ENCODE data around the gene STUM. TPM values are rescaled to one million over a fixed set of nuclear protein-coding genes. Genes with fewer than 3 reads are reported as not detected.

Gene STUM
- total and polyA plus RNA-seq, 2 of the 8 experiments (the other 6 are each of a cell fraction or from before 2014, with no cell fraction given), result 0.76 to 1.2 TPM

GRCh38 chr1:226574591-226575435 is 26.2 kb downstream of the STUM start:
- Histone ChIP-seq H2AFZ (ENCODE audit: low read length) (no peak overlapping the region), H3K9me3 (ENCODE audit: insufficient read depth in 2 of 2, low read depth in 1 of 2, low read length in 1 of 2) (no peaks in the 10 kb centered on the region), H3K4me1 (replicated peaks in 1 of 4; ENCODE audit: control insufficient read depth in 3 of 4, insufficient read depth in 4 of 4, low read length in 3 of 4) (peaks cover 0 to 4% (median 1%) of the 10 kb centered on the region in 4 experiments; a peak in 1 of 7 replicates), H2BK12ac (ENCODE audit: low read depth, low read length) (no peak overlapping the region), H2BK20ac (ENCODE audit: low read length) (no peak overlapping the region), H3K23ac (ENCODE audit: insufficient read length) (no peak overlapping the region), H3K27me3 (replicated peaks in 1 of 4; ENCODE audit: control insufficient read depth in 3 of 4, extremely low read depth in 1 of 4, insufficient read depth in 3 of 4, low read length in 3 of 4) (no peaks in the 10 kb centered on the region), H4K8ac (ENCODE audit: extremely low read depth, insufficient read depth, low read length) (peak overlapping the region; percentile 36; the same call in 1 of the 2 replicates), H3K4me2 (ENCODE audit: insufficient read depth in 1 of 2, low read depth in 2 of 2, low read length in 2 of 2) (no peak overlapping the region), H3K27ac (ENCODE audit: low read depth, low read length) (no peak overlapping the region), H4K91ac (replicated peaks; ENCODE audit: insufficient read length, low read length) (no peak overlapping the region), H2BK5ac (ENCODE audit: low read depth, low read length) (no peak overlapping the region), H3K23me2 (ENCODE audit: low read depth, low read length) (no peaks in the 10 kb centered on the region), H3K36me3 (ENCODE audit: control insufficient read depth in 2 of 4, insufficient read depth in 4 of 4, low read length in 3 of 4) (no peaks in the 10 kb centered on the region), H3K4me3 (ENCODE audit: extremely low read depth in 1 of 4, insufficient read depth in 2 of 4, low read depth in 3 of 4, low read length in 4 of 4) (no peak overlapping the region), H3K18ac (ENCODE audit: extremely low read depth, low read length) (no peak overlapping the region), H3K4ac (replicated peaks; ENCODE audit: insufficient read length, low read depth, low read length) (no peak overlapping the region), H3K9ac (replicated peaks in 1 of 4; ENCODE audit: extremely low read depth in 1 of 4, low read depth in 3 of 4, low read length in 3 of 4) (no peak overlapping the region), H4K5ac (ENCODE audit: insufficient read length, low read depth, low read length) (no peak overlapping the region), H2AK5ac (ENCODE audit: low read depth, low read length) (no peak overlapping the region), H4K20me1 (replicated peaks in 1 of 2; ENCODE audit: control insufficient read depth in 1 of 2, insufficient read depth in 2 of 2, low read length in 2 of 2) (no peaks in the 10 kb centered on the region), H3K14ac (ENCODE audit: insufficient read length) (no peak overlapping the region), H3K56ac (replicated peaks; ENCODE audit: insufficient read length, low read depth, low read length) (no peak overlapping the region), H3K79me2 (ENCODE audit: control insufficient read depth in 1 of 2, insufficient read depth in 2 of 2, low read length in 2 of 2) (no peaks in the 10 kb centered on the region), H3K79me1 (ENCODE audit: low read depth, low read length) (no peaks in the 10 kb centered on the region), H2BK15ac (ENCODE audit: low read length) (0 out of 2 replicates have a peak overlapping the region, but pooled peaks have one; percentile 8), H2BK120ac (replicated peaks; ENCODE audit: low read depth, low read length) (no peak overlapping the region)
- 82% methylated on average over 21 of the region's 21 CpGs; no CpG with 5 or more reads in 1 of the 2 experiments for WGBS, 2 experiments (ENCODE audit: extremely low coverage in 1 of 2, insufficient coverage in 1 of 2, insufficient read length in 1 of 2, insufficient replicate concordance in 2 of 2, low coverage in 1 of 2, low lambda C conversion rate in 2 of 2, missing lambda C conversion rate in 1 of 2)
- DNase-seq (ENCODE audit: low read depth in 1 of 2, low spot score in 2 of 2) (no peak), FAIRE-seq (no peak)
- CTCF ChIA-PET (ENCODE audit: partially characterized antibody), result interaction anchor here (1.0 to 2.1 kb wide), 4 partner anchors 25 to 151 kb away, joined by 4 to 13 read pairs (median 4); no protein-coding TSS in a partner anchor
- POLR2A ChIA-PET (ENCODE audit: partially characterized antibody), result interaction anchor here (0.6 kb wide), 1 partner anchor 9 kb away, joined by 4 read pairs; no protein-coding TSS in a partner anchor
- TF ChIP-seq CBX8 (IDR thresholded peaks at IDR 0.05; ENCODE audit: borderline replicate concordance, low read depth, low read length) (no peak), TEAD4 (IDR thresholded peaks at IDR 0.05; ENCODE audit: low read depth, low read length) (no peak), RNF2 (IDR thresholded peaks at IDR 0.05; ENCODE audit: borderline replicate concordance, low read depth, low read length, missing control alignments, poor library complexity, severe bottlenecking) (no peak), JUN (IDR thresholded peaks at IDR 0.05; ENCODE audit: low read depth, low read length) (no peak), EP300 (IDR thresholded peaks at IDR 0.05; ENCODE audit: borderline replicate concordance in 1 of 2, low read depth in 2 of 2, low read length in 2 of 2) (no peak), POLR2AphosphoS5 (IDR thresholded peaks at IDR 0.05; ENCODE audit: low read depth, low read length) (no peak), RFX5 (IDR thresholded peaks at IDR 0.05; ENCODE audit: borderline replicate concordance, low read depth, low read length) (no peak), TCF12 (IDR thresholded peaks at IDR 0.05; ENCODE audit: low read depth, low read length) (no peak), EGR1 (IDR thresholded peaks at IDR 0.05; ENCODE audit: borderline replicate concordance, low read depth, low read length) (no peak), CEBPB (IDR thresholded peaks at IDR 0.05; ENCODE audit: low read depth, low read length) (no peak), SP1 (IDR thresholded peaks at IDR 0.05; ENCODE audit: low read depth, low read length) (no peak), ATF3 (IDR thresholded peaks at IDR 0.05; ENCODE audit: insufficient read depth, low read depth, low read length) (no peak)

All from H1 (cell line).